Non-pigmented ciliary epithelial cell (primary cell): Measurements from ENCODE around the gene FLT1.

Source experiments
- DNase-seq: peaks from one replicate; pipeline ENCODE4 v3.0.0-alpha.2; 2010; ENCODE audit warnings: low read depth

The FLT1 gene

DNA sequence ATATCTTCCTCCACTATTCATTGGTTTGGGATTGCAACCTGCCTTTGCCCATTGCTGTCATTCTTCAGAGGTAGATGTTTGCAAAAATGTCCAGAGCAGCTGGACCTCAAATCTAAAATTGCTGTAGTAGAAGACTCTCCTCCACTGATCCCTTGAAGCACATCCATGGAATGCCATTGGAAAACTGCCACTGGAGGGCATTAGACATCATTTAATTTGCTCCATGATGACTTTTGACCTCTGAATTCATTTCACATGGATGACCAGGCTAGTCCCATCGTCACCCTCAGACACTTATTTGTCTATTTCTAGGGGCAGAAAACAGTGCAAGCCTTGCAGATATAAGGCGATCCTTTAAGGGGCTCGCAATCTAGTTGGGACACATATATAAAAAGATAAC, 33.9 kb upstream of the FLT1 start:
- DNase-seq, result no peak

GRCh38 chr13:28528388-28528787, 33.5 kb upstream of the FLT1 start:
- DNase-seq, result no peak

DNA sequence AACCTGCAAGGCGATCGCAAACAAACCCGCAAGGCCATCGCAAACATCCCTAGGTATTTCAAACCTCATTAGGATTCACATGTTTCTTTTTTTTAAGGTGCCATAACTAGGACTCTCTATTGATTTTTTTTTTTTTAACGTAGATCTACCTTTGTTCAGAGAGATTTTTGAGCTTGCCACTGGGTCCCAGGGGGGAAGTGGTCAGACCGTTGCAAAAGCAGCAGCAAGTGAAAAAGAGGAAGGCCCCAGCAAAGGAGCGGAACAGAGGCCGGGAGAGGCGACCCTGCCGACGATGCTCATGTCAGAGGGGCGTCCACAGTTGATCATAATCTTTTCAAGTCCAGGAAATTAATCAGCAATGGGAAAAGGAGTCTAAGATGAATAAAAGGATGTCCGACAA, 32.7 kb upstream of the FLT1 start:
- no peak for DNase-seq

- DNase-seq, result no peak
These were observed 31.9 kb upstream of the FLT1 start for GRCh38 chr13:28526876-28527275.

DNA sequence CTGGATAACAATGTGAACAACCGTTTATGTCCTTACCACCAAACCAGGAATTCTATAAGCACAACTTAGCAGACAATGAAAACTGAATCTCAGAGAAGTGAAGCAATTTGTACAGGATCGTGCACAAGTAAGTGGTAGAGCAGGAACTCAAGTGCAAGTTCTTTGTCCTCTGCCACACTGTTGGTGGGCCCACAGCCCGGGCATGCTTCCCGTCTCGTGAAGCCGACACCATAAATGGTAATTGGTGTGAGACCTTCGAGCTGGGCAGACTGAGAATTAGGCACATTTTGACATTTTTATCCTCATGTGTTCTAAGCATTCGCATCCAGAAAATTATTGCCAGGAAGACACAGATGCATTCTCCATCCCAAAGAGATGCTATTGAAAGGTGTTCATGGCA, 27.9 kb upstream of the FLT1 start:
- no peak for DNase-seq

GRCh38 chr13:28513745-28514144, 18.8 kb upstream of the FLT1 start:
- no peak for DNase-seq

DNA sequence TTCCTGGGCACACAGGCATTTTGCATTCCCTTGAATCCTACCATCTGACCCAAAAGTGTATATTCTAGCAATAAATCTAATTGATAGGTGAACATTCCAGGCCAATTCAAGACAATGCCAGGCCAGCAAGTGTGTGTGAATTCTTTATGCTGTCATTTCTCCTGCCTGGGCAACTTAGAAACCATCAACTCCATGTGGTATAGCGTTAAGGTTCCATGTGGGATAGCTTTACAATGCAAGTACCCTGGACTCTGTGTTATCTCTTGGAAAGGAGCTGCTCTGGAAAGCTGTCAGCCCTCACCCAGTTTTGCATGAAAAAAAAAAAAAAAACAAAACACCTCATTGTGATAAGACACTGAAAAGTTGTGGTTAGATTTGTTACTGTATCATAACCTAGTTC, 15.6 kb upstream of the FLT1 start:
- DNase-seq, result no peak

GRCh38 chr13:28510066-28510465, 15.1 kb upstream of the FLT1 start:
- no peak for DNase-seq

GRCh38 chr13:28505543-28506135, 10.7 kb upstream of the FLT1 start:
- no peak for DNase-seq

DNA sequence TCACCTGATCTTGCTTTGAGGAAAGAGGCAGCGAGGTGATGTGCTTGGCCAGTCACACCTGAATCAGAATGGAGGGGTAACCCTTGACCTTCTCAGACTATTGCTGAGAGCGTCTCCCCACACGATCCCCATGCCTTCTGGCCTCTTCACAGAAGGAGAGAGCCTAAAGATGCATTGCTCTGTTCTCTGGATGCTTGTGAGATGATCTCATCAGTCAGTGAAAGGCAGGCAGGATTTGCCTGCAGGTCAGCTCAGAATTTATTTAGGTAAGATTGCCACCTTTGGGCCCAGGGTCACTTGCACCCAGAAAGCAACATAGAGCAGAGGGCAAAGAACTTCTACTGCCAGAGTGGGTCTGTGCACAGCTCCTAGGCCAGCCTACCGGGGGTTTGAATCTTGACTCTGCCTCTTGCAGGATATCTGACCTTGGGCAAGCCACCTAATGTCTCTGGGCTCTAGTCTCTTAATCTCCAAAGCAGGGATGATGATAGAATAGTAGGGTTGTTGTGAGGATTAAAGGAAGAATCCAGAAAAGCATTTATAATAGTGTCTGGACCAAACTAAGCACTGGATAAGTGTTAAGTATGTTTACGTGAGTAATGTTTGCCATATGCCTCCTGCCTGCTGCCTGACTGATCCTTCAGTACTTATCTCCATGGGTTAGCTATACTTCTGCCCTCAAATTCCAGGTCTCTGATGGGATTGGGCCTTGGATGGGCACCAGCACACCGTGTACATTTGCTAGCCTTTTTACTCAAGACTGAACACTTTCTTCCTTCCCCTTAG, 8.4 kb upstream of the FLT1 start:
- no peak for DNase-seq

GRCh38 chr13:28501547-28501946, 6.6 kb upstream of the FLT1 start:
- no peak for DNase-seq

DNA sequence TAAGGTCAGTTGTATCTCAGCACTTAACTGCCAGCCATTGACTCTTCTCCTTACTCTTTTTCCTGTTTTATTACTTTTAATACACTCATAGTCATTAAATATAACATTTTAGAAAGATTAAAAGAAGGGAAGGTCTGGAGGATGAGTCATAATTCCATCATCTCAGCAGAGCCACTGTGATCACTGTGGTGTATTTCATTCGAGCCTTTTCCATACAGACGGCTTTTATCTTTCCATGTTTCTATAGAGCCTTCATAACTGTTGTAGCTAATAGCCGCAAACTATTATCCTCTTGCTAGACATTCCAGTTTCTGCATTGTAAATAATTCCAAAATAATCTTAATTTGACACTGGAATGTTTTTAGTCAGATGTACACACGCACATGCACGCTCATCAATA, 4.7 kb upstream of the FLT1 start:
- no peak for DNase-seq

DNA sequence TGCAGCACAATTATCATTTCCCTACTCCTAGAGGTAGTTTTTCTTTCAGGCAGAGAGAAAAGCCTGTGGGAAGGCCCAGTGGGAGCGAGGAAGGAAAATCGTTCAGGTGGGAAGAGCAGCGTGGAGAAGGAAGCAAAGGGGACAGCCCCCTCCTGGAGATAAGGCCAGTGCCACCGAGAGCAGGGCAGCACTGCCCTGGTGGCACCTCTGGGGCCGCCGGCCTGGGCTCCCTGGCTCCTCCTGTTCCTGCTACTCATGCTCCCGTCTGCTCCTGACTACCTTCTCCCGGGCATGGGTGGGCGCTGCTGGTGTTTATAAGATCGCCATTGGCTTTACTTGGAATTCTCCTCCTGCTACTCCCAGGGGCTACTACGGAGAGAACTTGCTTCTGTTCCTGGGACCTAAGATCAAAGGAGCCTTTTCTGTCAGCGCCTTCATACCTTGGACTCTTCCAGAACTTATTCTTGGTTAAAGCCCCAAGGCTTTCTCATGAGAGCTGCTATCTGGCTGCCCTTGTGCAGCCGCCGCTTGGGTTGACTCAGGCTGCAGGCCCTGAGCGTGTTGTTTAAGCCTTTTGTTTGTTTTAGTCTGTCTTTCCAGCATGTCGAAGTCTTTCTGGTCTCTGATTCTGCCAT, 3.7 kb upstream of the FLT1 start:
- no peak for DNase-seq

DNA sequence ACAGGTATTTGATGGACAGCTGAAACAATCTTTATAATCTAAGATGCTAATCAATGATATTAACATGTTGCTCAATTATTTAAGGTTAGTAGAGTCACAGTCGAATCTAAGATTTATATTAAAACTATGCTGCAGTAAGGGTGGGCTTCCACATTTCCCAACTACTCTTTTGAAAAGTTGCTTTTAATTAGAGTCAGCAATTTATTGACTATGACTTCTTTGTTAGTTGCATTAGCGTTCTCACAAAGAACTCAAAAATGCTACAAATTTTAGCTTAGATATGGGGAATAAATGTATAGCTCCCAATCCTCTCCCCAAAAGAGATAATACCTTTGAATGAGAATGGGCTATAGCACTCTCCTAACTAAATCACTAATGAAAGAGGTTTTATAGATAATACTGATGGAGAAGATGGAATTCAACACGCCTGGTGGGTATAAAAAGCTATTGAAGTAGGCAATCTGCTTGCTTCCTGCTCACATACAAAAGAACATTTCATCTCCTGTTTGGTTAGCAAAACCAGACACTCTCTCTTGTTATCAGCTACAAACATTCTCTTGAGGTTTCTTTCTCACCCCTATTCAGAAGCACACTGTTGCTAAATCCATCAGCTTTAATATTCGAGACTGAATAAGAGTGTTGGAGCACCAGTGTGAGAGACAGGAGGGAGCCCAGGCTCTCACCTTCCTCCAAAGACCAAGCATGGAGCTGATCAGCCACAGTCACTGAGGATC, 2.4 kb upstream of the FLT1 start:
- no peak for DNase-seq

DNA sequence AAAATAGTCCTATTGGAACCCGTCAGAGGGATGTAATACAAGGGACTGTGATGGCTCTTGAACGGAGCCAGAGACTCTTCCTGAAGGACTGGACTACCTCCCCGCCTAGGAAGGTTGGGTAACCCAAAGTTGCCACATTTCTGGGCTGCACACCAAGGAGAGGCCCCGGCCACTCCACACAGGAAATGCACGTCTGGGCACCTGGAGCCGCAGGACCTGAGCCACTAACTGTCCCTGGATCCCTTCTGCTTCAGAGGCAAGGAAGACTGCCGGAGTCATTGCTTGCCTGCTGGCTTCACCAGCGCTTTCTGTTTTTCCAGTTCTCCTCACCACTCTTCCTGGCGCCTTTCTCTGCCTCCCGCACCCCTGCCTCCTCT, 1.2 kb upstream of the FLT1 start:
- no peak for DNase-seq

DNA sequence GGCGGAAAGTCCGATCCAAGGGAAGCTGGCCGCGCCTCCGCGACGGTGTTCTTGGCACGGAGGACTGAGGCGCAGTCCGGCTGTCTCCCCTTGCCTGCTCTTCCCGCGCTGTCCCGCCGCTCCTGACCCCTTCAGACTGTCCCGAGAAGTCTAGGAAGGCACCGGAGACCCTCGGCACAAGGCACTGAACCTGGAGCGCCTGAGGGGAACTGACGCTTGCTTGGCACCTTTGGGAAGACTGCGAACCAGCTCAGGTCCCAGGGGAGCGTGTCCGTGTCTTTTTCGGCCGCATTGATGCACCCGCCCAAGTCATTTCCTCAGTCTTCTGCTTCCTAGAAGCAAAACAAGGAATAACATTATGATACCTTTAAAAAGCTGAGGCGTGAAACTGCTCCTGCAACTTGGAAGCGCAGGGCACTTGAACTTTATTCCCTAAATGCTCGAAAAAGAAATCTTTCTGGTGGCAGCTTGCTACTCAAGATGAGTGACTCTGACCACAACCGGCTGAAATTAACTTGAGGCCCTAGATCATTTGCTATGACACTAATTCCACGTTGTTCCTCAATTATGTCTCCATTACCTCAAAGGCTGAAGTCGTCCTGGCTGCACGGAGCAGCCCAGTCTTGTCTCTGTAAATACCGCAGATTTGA, 735 bp upstream of the FLT1 start:
- no peak for DNase-seq

DNA sequence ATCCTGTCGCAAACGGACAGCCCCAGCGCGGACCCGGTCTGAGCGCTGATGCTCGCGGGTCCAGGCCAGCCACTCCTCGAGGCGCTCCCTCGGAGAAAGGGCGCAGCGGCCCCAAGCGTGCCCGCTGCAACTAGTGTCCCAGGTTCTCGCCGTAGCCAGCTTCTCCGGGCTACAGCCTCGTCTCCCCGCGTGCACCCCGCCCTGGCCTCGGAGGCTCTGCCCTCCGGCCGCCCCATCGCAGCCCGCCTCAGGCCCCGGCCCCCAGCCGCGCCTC, 487 bp downstream of the FLT1 start:
- DNase-seq, result no peak

DNA sequence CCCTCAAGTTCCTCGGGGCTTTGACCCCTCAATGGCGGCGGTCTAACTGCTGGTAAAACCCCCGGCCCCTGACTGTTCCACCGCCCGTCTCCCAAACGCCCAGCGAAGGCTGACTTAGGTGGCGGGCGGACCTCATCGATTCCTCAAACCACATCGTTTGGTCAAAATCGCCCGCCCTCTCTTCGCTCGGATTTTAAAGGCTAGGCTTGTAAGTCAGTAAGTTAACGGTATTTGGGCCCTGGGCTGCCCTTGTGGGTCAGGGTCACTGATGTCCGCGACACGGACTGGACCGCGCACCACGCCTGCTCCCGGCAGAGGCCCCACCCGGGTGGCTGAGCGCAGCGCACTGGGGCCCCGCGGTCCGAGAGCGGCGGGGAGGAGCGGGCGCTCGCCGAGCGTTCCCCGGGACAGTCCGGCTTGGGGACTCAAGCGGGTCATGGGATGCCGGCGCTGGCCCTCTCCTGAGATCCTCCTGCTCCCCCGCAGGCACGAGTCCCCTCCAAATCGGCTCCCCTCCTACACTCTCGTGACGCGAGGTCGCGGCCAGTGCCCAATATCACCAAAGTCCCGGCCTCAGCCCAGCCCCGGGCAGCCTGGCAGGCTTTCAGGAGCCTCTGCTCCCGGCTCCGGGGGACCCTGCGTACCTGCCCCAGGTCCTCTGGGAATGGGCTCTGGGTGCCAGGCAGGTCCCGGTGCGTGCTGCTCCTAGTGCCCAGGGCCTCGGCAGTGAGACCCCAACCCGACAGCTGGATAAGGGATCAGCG, 1.0 kb downstream of the FLT1 start:
- DNase-seq, result no peak

- no peak for DNase-seq
These were observed 2.2 kb downstream of the FLT1 start for GRCh38 chr13:28492569-28493367.

DNA sequence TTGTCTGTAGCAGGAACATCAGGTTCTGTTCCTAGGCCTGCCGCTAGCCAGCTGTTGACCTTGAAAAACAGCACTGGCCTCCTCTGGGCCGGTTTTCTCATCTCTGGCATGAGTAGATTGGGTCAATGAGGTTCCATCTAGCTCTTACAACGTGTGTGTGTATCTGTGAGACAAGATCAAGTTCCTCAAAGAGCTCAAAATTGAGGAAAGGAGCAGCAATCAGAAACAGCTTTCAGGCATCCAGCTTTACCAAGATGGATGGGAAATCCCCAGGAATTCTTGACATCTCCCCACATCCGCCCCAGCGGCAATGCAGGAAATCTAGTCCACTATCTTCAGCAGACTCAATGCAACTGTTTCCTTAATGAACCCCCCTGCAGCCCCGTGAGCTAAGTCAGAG, 4.9 kb downstream of the FLT1 start:
- DNase-seq, result no peak

- DNase-seq, result no peak
These were observed 5.4 kb downstream of the FLT1 start for GRCh38 chr13:28489524-28489931.
